WERI-Rb-1 (cell line): ENCODE data around the gene E2F8.

Source experiments
- DNase-seq: peaks from one replicate; pipeline ENCODE4 v3.0.0-alpha.2; 2020
- H3K27ac ChIP-seq: fragments of 250-450 bp; sonication (Bioruptor Pico); 2 replicates; pipeline ENCODE4 v1.5.1; 2020; ENCODE audit warnings: mild to moderate bottlenecking, moderate library complexity
- H3K27me3 ChIP-seq: fragments of 250-450 bp; sonication (Bioruptor Pico); 2 replicates; pipeline ENCODE4 v1.5.1; 2021; ENCODE audit warnings: mild to moderate bottlenecking, low read depth, moderate library complexity; ENCODE audit not compliant: insufficient read depth, severe bottlenecking
- H3K36me3 ChIP-seq: fragments of 250-450 bp; sonication (Bioruptor Pico); 2 replicates; pipeline ENCODE4 v1.5.1; 2020; ENCODE audit warnings: mild to moderate bottlenecking, moderate library complexity
- H3K4me3 ChIP-seq: 2 replicates; pipeline ENCODE4 v1.5.1; 2011; ENCODE audit warnings: low read depth, mild to moderate bottlenecking, control low read depth, low read length
- H3K9me3 ChIP-seq: fragments of 250-450 bp; sonication (Bioruptor Pico); 2 replicates; pipeline ENCODE4 v1.5.1; 2021; ENCODE audit warnings: mild to moderate bottlenecking, moderate library complexity; ENCODE audit not compliant: severe bottlenecking
- TF ChIP-seq, protein P1 (sequence below): IDR thresholded peaks from 2 replicates; pipeline ENCODE4 v1.5.1; 2011; ENCODE audit warnings: low read depth, mild to moderate bottlenecking, control low read depth, inconsistent platforms, low read length

The E2F8 gene

DNA sequence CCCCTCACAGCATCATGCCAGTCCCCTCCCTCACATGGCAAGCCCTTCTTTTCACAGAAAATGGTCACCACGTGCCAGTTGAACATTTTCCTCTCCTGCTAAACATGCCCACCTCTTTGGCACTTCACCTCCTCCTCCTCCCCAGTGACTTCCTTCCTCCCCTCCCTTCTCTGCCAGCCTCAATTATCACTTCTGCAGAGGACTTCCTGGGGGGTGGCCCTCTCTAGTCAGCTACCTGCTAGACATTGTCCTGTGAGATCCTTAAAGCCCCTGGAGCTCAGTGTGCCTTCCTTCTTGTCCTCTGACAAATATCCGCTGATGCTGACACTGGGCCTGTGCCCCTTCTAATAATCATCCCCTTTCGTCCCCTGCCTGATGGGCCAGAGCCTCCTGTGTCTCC is 43.2 kb upstream of the E2F8 start:
- TF ChIP-seq, protein P1, sequence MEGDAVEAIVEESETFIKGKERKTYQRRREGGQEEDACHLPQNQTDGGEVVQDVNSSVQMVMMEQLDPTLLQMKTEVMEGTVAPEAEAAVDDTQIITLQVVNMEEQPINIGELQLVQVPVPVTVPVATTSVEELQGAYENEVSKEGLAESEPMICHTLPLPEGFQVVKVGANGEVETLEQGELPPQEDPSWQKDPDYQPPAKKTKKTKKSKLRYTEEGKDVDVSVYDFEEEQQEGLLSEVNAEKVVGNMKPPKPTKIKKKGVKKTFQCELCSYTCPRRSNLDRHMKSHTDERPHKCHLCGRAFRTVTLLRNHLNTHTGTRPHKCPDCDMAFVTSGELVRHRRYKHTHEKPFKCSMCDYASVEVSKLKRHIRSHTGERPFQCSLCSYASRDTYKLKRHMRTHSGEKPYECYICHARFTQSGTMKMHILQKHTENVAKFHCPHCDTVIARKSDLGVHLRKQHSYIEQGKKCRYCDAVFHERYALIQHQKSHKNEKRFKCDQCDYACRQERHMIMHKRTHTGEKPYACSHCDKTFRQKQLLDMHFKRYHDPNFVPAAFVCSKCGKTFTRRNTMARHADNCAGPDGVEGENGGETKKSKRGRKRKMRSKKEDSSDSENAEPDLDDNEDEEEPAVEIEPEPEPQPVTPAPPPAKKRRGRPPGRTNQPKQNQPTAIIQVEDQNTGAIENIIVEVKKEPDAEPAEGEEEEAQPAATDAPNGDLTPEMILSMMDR: no peak
- Histone ChIP-seq H3K27ac (no peak overlapping the region), H3K27me3 (peaks cover 44% of the 10 kb centered on the region)

DNA sequence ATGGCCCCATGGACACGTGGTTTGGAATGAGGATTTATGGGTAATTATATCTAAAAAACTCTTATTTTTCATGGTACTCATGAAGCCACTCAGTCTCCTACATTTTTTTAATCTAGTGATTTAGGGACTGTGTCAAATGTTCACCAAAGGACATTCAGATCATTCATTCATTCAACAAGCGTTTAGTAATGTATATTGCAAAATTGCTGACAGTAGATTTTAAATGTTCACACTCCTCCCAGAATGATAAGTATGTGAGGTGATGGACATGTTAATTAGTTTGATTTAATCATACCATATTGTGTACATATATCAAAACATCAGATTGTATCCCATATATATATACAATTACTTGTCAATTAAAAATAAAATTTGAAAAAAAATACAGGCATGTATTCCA is 40.8 kb upstream of the E2F8 start:
- H3K4me3 ChIP-seq: no peak overlapping the region
- H3K36me3 ChIP-seq: no peaks in the 10 kb centered on the region
- TF ChIP-seq, protein P1: no peak
- DNase-seq: no peak
- peaks cover 51% of the 10 kb centered on the region for H3K27me3 ChIP-seq
- H3K27ac ChIP-seq: no peak overlapping the region
- H3K9me3 ChIP-seq: no peaks in the 10 kb centered on the region

More for the DNA sequence above, 43.2 kb upstream of the E2F8 start:
- Histone ChIP-seq H3K9me3 (no peaks in the 10 kb centered on the region), H3K36me3 (no peaks in the 10 kb centered on the region), H3K4me3 (no peak overlapping the region)
- DNase-seq: no peak

DNA sequence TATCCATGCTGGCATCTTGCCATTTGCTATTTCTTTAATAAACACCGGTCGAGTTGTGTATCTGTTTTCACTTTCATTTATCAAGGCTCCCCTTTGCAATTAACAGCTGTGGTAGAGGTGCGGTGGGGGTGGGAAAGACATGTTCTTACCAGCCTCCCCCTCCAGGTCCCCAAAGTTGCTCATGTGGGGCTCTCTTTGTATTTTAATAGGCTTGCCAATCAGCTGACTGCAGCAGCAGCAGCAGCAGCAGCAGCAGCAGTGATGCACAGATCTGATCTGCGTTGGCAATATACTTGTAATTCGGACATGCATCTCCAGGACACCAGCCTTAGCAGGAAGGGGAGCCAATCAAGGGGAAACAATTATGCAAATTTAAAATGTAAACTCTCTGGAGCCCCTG is 40.3 kb upstream of the E2F8 start:
- TF ChIP-seq, protein P1: no peak
- H3K27me3 ChIP-seq: peaks cover 50% of the 10 kb centered on the region
- no peaks in the 10 kb centered on the region for H3K9me3 ChIP-seq
- H3K4me3 ChIP-seq: no peak overlapping the region
- H3K27ac ChIP-seq: no peak overlapping the region
- no peak for DNase-seq
- H3K36me3 ChIP-seq: no peaks in the 10 kb centered on the region

DNA sequence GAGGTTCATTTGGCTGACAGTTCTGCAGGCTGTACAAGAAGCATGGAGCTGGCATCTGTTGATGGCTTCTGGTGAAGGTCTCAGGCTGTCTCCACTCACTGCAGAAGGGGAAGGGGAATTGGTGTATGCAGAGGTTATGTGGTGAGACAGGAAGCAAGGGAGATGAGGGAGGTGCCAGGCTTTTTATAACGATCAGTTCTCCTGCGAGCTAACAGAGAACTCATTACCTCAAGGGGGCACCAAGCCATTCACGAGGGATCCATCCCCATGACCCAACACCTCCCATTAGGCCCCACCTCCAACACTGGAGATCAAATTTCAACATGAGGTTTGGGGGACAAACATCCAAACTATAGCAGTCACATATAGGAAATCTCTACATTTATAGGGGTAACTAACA is 38.7 kb upstream of the E2F8 start:
- no peak for DNase-seq
- no peaks in the 10 kb centered on the region for H3K9me3 ChIP-seq
- H3K27me3 ChIP-seq: peaks cover 42% of the 10 kb centered on the region
- no peak overlapping the region for H3K4me3 ChIP-seq
- H3K36me3 ChIP-seq: no peaks in the 10 kb centered on the region
- H3K27ac ChIP-seq: no peak overlapping the region
- TF ChIP-seq, protein P1: no peak

DNA sequence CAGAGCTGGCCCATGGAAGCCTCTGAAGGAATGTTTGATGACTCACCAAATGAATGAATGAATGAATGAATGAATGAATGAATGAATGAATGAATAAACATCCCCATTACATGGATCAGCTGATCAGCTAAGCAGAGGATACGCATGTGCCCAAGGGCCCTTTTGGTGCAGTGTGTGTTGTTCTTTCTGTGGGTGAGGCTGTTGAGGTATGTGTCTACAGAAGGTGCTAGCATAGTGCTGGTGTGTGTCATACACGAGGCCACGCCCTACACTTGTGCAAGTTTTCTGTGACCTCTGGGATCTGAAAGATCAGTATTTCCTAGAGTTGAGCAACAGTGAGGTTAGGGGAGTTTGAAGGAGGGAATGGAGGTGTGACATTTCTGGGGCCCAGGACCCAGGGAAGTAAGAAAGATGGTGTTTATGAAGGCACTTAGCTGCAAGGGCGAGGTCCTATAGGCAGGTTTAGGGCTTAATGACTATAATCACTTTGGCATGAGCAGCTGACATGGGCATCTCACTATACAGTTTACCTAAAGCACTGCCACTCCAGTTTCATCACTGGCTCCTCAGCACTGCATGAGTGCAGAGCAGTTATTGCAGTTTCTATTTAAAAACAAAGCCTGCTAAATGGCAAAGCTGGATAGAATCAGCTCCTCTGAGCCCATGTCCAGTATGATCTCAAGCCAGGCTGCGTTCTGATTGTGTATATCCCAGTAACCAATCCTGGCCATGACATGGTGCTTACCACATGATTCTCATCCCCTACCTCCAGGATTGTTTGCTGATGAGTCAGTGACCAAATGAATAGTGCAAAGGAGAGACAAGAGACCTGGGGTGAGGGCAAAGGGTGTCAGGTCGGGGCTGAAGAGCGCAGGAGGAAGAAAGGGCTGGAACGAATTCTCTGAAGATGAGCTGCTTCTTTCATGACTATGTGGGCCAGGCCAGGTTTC is 36.4 kb upstream of the E2F8 start:
- Histone ChIP-seq H3K4me3 (no peak overlapping the region), H3K27ac (no peak overlapping the region), H3K36me3 (no peaks in the 10 kb centered on the region), H3K9me3 (no peaks in the 10 kb centered on the region), H3K27me3 (peaks cover 38% of the 10 kb centered on the region)
- TF ChIP-seq, protein P1: no peak
- no peak for DNase-seq
